Measurements from ENCODE around the gene HYAL3.
"Not testable (repeated sequence)": the region's sequence is repeated elsewhere in the genome, so short reads cannot be mapped to it uniquely, and the experiment has no call there.

HYAL3 gene

DNA sequence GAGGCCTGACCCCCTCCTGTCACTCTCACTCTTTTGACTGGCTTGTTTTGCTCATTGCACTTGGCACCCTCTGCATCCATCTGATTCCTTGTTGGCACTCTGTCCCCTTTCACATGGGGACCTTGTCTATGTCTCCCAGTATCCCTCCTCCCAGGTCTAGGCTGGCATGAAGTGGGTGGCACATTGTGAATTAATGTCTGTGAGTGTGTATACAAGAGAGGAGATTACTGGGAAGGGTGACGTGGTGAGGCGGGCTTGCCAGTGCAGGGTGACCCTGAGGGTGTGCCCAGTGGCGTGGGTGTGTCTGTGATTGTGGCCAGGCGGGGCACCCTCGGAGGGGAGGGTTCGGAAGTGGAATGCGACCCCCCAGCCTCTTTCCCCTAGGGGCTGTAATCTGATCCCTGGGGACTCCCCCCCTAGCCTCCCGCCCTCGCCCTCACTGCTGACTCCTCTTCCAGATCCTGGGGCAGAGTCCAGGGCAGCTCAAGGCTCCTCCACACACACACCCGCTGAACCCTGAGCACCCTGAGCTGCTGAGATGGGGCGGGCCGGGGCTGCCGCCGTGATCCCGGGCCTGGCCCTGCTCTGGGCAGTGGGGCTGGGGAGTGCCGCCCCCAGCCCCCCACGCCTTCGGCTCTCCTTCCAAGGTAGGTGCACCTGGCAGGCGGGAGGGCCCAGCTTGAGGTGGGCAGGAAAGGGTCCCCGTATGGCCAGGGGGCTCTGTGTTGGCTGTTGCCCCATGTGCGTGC is 30.3 kb downstream of the HYAL3 start, which contains the start of gene SEMA3B:
Gene SEMA3B, plus strand, starts transcription at position 445 of the 749 bp plus-strand sequence. Its CDS starts 94 bp downstream, at position 539.
- DNase-seq: no peak

DNA sequence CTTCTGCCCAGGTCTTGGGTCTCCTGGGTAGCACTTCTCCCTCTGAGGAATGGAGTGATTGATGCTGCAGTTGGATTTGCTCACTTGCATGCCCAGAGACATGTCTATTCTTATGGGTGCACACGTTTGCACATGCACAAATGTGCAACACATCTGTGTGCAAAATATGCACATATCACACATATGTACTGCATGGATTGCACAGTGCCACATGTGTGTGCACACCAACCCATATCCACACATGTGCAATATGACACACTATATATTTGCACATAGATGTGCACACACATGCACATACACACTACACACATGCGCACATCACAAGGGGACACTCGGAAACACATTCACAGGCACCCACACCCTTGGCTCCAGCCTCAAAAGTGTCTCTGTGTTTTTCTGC is 30.9 kb downstream of the HYAL3 start:
- DNase-seq: no peak

- no peak for DNase-seq
These were observed 31.8 kb downstream of the HYAL3 start for GRCh38 chr3:50267280-50267913.

- DNase-seq: no peak
These were observed 32.4 kb downstream of the HYAL3 start for GRCh38 chr3:50266836-50267235.

GRCh38 chr3:50266017-50266416 is 33.2 kb downstream of the HYAL3 start:
- no peak for DNase-seq

GRCh38 chr3:50265571-50265970 is 33.6 kb downstream of the HYAL3 start:
- no peak for DNase-seq

GRCh38 chr3:50264964-50265485 is 34.2 kb downstream of the HYAL3 start:
- DNase-seq: no peak

DNA sequence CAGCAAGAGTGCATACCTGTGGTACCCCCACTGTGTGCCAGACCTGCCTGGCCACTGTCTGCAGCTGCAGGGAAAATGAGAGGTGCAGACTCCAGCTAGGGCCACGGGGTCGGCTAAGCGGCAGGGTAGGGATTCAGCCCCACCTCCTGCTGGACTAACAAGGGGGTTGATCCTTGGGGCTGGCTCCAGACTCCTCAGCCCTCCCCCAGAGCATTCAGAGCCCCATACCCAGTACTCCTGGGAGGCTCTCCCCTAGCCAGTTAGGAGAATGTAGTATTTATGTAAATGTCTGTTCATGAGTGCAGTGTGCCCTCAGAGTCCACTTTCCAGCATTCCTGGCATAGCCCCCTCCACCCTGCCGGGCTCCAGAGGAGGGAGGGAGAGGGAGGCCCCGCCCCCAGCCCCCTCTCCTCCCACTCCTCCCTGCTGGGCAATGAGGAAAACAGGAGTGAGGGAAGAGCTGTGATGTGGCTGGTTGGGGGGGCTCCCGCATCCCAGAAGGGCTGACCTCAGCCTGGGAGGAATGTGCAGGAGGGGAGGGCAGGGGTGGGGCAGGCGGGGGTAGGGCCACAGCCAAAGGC is 34.7 kb downstream of the HYAL3 start:
- DNase-seq: no peak

GRCh38 chr3:50263478-50264382 is 35.5 kb downstream of the HYAL3 start:
- DNase-seq: no peak

DNA sequence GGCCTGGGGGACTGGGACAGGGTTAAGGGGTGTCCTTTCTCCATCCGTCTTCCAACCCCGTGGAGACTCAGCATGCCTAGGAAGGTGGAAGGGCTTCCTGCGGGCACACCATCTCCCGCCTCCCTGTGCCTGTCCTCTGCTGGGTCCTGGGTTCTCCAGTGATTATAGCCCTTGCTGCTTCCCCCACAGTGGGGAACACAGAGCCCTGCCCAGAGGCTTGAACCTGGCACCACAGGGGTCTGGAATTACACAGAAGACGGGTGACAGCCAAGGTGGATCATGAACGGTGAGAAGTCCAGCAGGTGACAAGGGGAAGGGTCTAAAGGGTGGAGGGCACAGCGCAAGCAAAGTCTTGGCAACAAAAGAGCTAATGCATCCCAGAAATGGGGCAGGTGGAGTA is 36.4 kb downstream of the HYAL3 start:
- DNase-seq: no peak

GRCh38 chr3:50262200-50262599 is 37.0 kb downstream of the HYAL3 start:
- not testable (repeated sequence) for DNase-seq

GRCh38 chr3:50261505-50261904 is 37.7 kb downstream of the HYAL3 start:
- DNase-seq: no peak

DNA sequence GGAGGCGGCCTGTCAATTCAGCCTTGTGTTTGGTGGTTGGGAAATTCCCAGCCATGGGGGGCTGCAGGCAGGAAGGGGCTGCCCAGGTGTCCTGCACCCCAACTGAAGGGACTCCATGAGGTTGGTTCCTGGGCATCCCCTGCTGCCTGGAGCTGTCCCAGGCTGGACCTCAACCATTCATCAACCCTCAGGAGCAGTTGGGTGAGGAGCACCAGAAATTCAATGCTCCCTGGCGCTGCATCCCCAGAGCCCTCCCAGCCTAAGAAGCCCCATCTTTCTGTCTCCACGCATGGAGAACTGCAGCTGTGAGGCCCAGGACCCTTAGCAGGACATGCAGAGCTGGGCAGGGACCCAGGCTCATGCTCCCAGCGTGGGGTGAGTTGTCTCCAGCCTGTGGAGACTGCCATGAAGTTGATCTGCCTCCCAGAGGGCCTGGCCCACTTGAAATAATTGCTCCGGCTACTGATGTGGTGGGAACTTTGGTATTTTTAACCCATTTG is 38.2 kb downstream of the HYAL3 start:
- no peak for DNase-seq

- peak; percentile 88 to 91 for DNase-seq
These were observed 38.9 kb downstream of the HYAL3 start for GRCh38 chr3:50260027-50260941.

GRCh38 chr3:50259432-50260026 is 39.7 kb downstream of the HYAL3 start:
- DNase-seq: no peak

- DNase-seq: no peak
These were observed 40.2 kb downstream of the HYAL3 start for GRCh38 chr3:50258979-50259378.

DNA sequence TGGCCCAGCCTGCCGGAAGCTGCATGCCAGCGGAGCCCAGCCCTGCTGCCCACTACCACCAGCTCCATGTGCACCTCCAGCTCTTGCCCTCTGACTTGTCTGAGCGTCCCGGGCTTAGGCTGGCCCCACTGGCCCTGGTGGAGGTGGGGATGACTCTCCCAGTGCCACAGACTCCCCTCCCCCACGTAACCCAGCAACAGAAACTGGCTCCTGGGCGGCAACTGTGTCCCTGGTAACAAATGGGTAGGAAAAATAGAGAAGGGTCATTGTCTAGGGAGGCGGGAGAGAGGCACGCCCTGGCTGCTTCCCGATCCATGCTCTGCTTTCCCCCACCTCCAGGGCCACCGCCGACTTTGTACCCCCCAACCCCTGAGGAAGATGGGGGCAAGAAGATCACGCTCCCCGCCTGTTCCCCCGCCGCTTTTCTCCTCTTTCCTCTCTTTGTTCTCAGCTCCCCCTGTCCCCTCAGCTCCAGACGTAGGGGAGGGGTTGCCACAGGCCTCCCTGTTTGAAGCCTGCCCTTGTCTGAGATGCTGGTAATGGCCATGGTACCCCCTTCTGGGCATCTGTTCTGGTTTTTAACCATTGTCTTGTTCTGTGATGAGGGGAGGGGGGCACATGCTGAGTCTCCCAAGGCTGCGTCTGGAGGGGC is 41.0 kb downstream of the HYAL3 start:
- no peak for DNase-seq

GRCh38 chr3:50256978-50257890 is 42.0 kb downstream of the HYAL3 start:
- peak in 1 of 2 experiments; percentile 13 for DNase-seq

DNA sequence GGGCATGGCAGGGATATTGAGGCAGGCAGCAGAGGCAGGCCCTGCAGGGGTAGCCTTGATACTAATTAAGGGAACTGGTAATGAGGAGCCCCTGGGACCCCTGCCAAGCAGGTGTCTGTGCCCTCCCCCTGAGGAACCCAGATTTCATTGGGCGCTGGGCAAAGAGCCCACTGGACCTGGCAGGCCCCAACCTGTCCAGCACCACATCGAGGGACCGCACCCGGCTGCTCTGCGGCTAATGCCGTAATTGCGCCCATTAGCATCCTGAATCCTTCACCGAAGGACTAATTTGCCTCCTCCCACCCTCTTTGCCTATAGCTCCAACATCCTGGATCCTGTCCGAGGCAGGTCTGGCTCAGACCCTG is 44.0 kb downstream of the HYAL3 start:
- DNase-seq: no peak
